ENCODE results near the gene CD300LG.

The CD300LG gene

GRCh38 chr17:43905400-43905984 lies 58.5 kb downstream of the CD300LG start:
- in situ Hi-C loops (cut with MboI; ENCODE audit: low sequenced_read_pairs) = no loop called here

- in situ Hi-C loops (cut with MboI; ENCODE audit: low sequenced_read_pairs) = no loop called here
These were observed 59.2 kb downstream of the CD300LG start for GRCh38 chr17:43905985-43906852.

- in situ Hi-C loops (cut with MboI; ENCODE audit: low sequenced_read_pairs) = no loop called here
These were observed 60.0 kb downstream of the CD300LG start for GRCh38 chr17:43906951-43907424.

GRCh38 chr17:43907425-43907981 lies 60.5 kb downstream of the CD300LG start, which contains the start of gene MPP2:
MPP2 (minus strand) TSS chr17:43907536; CDS start chr17:43904460, 3,076 bp downstream.
- in situ Hi-C loops (cut with MboI; ENCODE audit: low sequenced_read_pairs) = no loop called here

GRCh38 chr17:43907998-43908721 lies 61.2 kb downstream of the CD300LG start:
- in situ Hi-C loops (cut with MboI; ENCODE audit: low sequenced_read_pairs) = no loop called here

- in situ Hi-C loops (cut with MboI; ENCODE audit: low sequenced_read_pairs) = no loop called here
These were observed 62.7 kb downstream of the CD300LG start for GRCh38 chr17:43909537-43910231.

- in situ Hi-C loops (cut with MboI; ENCODE audit: low sequenced_read_pairs) = no loop called here
These were observed 64.9 kb downstream of the CD300LG start for GRCh38 chr17:43911904-43912303.

GRCh38 chr17:43912635-43913304 lies 65.8 kb downstream of the CD300LG start:
- in situ Hi-C loops (cut with MboI; ENCODE audit: low sequenced_read_pairs) = no loop called here

Measured in HL-60/S4 treated with phorbol 12-myristate 13-acetate at 8.2 ng/mL for 4 days and 3 days (cell line).